ENCODE data around the gene NOL9.
"Not testable (repeated sequence)": the region's sequence is repeated elsewhere in the genome, so short reads cannot be mapped to it uniquely, and the experiment has no call there.

The NOL9 gene

GRCh38 chr1:6554031-6554906 is at the start of gene NOL9:
Gene NOL9 (minus strand): TSS chr1:6554513. CDS start chr1:6554502, 11 bp downstream.
- peak; percentile 97 for DNase-seq (ENCODE audit: low read depth, low spot score)

GRCh38 chr1:6603238-6603914 is 49.1 kb upstream of the NOL9 start:
- DNase-seq (ENCODE audit: low read depth, low spot score), result peak; percentile 88

DNA sequence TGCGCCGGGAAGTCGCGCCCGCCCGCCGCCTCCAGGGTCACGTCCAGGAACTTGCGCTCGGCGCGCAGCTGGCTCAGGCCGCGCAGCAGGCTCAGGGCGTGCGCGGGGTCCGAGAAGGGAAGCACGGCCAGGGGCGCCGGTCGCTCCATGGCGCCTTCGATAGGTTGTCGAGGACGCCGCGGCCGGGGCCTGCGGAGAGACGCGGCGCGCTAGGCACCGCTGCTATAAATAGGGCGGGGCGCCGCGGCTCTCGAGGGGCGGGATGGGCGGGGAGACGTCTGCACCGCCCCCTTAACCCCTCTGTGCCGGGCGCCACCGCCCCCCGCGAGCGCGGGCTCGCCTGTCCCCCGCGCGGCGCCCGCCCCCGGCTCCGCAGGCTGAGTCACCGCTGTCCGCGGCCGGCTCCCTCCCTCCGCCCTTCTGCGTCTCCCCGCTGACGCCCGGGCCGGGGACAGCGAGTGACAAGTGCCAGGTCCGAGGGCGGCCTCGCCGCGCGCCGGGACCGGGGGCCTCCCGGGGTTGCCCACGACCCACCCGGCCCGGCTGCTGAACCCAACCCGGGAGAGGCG is 48.4 kb upstream of the NOL9 start, which contains the start of gene KLHL21:
Gene KLHL21, minus strand, starts transcription at position 201 of the 569 bp plus-strand sequence. Its CDS starts 52 bp downstream, at position 149.
- DNase-seq (ENCODE audit: low read depth, low spot score), result peak; percentile 97

DNA sequence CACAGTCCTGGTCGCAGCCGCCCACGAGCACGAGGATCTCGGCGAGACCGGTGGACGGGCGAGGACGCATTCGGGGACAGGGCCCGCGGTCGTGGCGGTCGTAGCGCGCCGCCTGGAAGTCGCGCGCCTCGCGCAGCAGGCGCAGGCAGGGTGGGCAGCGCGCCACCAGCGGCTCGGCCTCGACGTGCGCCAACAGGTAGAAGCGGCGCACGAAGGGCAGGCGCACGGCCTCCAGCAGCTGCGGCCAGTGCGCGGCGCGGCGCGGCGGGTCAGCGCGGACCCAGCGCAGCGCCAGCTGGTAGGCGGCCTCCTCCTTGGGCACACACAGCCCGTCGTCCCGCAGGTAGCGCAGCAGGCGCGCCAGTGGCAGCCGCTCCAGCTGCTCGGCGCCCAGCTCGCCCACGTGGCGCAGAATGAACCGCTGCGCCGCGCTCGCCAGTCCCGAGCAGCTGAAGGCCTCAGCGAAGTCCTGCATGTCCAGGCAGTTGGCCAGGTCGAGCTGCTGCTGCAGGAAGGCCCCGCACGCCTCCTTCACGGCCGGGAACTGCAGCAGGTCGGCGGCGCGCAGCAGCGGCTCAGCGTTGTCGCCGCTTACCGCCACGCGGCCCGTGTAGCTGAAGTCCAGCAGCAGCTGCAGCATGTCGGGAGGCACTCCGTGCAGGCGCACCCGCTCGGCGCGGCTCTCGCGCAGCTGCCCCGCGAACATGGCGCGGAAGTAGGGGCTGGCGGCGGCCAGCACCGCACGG is 47.8 kb upstream of the NOL9 start:
- DNase-seq (ENCODE audit: low read depth, low spot score), result no peak

DNA sequence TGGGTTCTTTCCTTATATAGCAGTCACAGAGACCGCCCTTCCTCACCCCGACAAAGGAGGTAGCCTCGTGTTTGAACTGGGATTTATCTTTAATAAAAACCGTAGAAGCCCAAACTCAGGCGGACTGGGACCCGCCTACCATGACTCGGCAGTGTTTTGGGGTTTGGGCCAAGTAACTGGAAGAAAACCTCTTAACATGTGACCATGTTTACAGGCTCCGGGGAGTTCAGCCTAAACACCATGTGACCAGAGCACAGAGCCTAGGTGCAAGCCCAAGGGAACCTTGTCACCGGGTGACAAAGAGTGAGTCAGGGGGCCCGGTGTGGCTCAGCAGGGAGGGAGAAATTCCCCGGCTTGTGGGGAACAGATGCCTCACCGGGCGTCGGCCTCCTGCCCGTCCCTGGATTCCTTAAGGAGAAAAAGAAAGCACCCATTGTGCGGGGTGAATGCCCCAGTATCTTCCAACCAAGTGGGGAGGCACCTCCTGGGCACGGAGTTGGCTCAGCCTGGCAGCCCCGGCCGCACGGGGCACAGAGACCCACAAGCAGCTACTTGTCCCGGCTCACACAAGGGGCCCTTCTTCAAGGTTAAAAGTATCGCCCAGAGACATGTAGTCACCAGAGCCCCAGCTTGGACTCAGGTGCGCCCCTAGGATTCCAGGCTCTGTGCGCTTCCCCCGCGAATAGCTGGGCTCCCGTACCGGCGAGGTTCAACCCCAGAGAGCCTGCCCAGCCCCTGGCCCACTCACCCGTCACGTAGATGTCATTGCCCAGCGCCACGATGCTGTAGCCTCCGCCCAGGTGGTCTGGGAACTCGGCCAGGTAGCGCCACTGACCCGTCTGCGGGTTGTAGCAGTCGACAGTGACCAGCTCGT is 47.0 kb upstream of the NOL9 start:
- peak; percentile 91 for DNase-seq (ENCODE audit: low read depth, low spot score)

DNA sequence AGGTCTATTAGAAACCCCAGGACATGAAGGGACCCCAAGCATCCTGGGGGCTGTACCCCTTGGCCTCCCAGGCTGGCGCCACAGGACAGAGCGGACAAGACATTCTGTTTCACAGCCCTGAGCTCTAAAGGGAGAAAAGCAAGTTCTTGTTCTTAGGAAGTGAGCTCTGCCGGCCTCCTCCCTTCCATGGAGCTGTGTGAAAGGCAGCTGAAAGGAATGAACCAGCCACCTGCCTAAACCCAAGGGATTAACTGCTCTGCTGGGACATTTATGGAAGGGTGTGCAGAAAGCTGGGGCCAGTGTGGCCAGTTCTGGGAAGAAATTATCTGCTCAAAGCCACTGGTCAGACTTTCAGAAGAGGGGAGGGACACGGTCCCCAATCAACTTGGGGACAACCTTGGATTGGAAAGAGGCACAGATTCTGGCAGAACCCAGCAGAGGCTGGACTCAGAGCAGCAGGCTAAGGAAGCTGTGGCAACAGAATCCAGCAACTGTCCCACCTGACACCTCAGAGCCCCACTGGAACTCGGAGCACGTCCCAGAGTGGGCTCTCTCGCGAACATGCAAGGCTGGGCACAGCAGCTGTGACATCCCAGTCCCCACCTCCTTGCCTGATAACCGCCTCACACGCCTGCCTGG is 46.2 kb upstream of the NOL9 start:
- DNase-seq (ENCODE audit: low read depth, low spot score), result peak; percentile 45

DNA sequence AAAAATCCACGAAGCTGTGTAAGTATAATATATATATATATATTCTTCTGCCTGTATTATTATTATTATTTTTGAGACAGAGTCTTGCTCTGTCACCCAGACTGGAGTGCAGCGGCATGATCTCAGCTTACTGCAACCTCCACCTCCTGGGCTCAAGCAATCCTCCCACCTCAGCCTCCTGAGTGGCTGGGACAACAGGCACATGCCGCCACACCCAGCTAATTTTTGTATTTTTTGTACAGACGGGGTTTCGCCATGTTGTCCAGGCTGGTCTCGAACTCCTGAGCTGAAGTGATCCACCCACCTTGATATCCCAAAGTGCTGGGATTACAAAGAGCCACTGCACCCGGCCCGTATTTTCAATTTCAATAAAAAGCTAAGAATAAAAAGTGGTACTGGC is 45.7 kb upstream of the NOL9 start:
- DNase-seq (ENCODE audit: low read depth, low spot score), result not testable (repeated sequence)

DNA sequence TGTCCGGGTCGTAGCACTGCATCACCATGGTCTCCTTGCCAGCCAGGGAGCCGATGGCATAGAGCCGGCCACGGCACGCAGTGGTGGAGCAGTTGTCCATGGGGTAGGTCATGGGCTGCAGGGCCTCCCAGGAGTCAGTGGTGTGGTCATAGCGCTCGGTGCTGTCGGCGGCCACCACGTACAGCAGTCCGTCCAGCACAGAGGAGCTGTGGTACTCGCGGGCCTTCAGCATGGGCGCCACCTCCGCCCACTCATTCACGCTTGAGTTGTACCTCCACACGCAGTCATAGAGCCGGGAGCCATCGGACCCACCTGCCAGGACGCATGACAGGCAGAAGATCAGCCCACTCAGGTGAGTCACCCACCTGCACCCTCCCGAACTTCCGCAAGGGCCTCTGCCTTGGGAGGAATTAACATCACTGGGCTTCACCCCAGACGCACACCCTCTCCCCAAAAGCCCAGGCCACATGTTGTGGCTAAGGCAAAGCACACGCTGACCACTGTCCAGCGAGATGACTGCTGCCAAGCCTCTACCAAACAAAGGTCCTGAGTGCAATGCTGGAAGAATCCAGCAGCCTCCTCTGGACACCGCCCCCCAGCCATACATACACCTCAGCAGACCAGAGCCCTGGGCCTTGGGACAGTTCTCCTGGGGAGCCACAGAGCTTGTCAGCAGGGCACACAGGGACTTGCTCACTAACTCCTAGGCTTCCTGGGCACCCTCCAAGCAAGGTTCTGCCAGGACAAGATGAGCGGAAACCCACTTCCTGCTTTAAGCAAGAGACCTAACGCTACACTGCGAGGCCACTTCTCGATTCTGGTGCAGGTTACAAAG is 45.0 kb upstream of the NOL9 start:
- DNase-seq (ENCODE audit: low read depth, low spot score), result no peak

- no peak for DNase-seq (ENCODE audit: low read depth, low spot score)
Observed at GRCh38 chr1:6597777-6598131, 43.4 kb upstream of the NOL9 start.

GRCh38 chr1:6596886-6597776 is 42.8 kb upstream of the NOL9 start:
- no peak for DNase-seq (ENCODE audit: low read depth, low spot score)

DNA sequence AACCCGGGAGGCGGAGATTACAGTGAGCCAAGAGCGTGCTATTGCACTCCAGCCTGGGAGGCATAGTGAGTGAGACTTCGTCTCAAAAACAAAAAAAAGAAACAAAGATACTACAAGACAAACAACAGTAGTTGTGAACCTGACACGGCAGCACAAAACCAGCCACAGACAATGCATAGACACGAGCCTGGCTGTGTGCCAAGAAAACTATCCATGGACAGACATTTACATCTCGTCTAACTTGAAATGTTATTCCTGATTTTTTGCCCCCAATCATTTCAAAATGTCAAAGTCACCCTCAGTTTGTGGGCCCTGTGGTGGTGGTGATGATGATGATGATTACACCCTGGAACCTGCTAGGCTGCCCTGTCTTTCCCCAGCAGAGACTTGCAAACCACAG is 42.0 kb upstream of the NOL9 start:
- no peak for DNase-seq (ENCODE audit: low read depth, low spot score)

DNA sequence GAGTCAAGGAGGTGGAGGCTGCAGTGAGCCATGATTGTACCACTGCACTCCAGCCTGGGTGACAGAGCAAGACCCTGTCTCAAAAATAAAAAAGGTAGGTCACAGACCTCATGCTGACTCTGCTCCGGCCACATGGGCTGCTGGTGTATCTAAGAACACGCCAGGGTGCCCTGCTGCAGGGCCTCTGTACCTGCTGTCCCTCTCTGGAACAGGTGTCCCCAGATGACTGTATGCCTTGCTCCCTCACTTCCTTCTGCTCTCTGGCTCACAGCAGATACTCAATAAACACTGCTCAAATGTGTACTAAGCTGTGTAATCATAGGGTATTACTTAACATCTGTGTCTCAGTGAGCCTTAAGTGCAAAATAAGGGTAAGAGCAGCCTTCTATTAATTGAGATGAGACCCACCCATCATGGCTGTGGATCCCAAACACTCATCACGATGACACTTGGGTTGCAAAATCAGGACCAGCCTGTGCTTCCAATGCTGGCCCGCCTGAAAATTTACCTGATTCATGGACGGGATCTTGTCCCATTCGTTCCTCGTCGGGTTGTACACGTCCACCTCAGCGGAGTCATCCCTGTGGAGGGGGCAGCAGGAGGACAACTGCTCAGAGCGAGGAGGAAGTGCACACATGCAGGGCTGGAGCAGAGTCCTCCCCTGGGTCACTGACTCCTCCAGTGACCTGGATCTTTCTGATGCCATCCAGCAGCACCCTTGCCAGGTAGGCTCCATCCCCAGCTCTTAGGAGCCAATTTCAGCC is 40.8 kb upstream of the NOL9 start:
- no peak for DNase-seq (ENCODE audit: low read depth, low spot score)

GRCh38 chr1:6593810-6594209 is 39.5 kb upstream of the NOL9 start:
- DNase-seq (ENCODE audit: low read depth, low spot score), result no peak

DNA sequence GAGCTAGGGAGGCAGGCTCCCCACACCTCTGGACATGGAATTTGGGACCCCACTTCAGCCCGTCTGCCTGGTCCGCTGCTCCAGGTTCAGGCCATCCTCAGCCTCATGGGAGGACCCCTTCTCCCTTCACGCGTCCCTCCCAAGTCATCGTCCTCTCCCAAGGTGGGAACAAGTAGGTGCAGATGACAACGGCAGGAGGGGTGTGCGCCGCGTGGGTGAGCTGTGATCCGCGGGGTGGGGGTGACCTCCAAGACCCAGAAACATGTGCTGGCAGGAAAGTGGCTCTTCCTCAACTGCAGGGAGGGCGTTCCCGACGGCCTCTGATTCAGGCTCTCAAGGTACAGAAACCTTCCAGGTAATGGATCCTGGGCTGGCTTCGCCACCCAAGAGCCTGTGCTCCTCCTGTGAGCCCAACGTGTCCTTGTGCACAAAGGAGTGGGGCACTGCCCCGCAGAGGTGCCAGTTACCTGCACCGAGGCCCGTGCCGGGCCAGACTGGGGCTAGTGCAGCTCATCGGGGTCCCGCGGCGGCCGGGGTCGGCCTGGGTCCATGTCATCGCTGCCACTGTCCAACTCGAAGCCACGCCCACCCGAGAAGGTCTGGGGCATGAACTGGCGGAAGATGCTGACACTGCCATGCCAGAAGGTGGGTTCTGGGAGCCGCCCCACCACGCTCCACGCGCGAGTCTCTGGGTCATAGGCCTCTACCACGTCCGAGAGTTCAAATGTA is 38.7 kb upstream of the NOL9 start:
- no peak for DNase-seq (ENCODE audit: low read depth, low spot score)

DNA sequence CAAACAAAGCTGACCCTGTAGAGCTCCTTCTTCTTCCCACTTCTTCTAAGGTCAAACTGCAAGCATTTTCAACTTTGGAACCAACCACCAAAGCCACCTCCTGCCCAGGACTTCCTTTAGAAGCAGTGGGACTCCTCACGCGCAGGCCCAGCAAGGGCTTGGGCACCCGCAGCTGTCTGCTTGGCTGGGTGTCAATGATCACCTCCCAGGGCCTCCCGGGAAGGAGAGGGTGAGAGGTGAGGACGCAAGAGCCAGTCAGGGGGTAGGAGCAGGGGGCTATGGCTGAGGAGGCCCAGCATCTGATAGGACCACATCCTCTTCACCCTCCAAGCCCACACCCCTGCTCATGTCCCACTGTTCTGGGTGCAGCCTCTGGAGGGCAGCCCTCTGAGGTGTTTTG is 38.1 kb upstream of the NOL9 start:
- DNase-seq (ENCODE audit: low read depth, low spot score), result no peak

GRCh38 chr1:6591644-6592043 is 37.3 kb upstream of the NOL9 start:
- DNase-seq (ENCODE audit: low read depth, low spot score), result no peak

- no peak for DNase-seq (ENCODE audit: low read depth, low spot score)
Observed at GRCh38 chr1:6591222-6591621, 36.9 kb upstream of the NOL9 start.
